DND-41 (cell line): Measurements from ENCODE around the gene FAM107B.

Experiments used
- ATAC-seq: fragments of 200-7000 bp; cut with Tn5 transposase; 3 replicates; pipeline ENCODE4 v1.9.1; 2021; ENCODE audit warnings: low read depth; ENCODE audit not compliant: insufficient read depth
- DNase-seq: peaks from one replicate; pipeline ENCODE4 v3.0.0-alpha.2; 2020
- H2AFZ ChIP-seq: 2 replicates; pipeline ENCODE4 v1.6.0; 2012; ENCODE audit warnings: low read depth, low read length
- H3K27ac ChIP-seq: 2 replicates; pipeline ENCODE4 v1.5.1; 2012; ENCODE audit warnings: low read length, inconsistent platforms
- H3K27me3 ChIP-seq: fragments of 200-600 bp; sonication (generic); 2 replicates; pipeline ENCODE4 v1.6.0; 2012; ENCODE audit warnings: low read length, mild to moderate bottlenecking, inconsistent platforms; ENCODE audit not compliant: insufficient read depth, poor library complexity
- H3K36me3 ChIP-seq: 2 replicates; pipeline ENCODE4 v1.5.1; 2012; ENCODE audit warnings: low read length, inconsistent platforms; ENCODE audit not compliant: insufficient read depth
- H3K4me1 ChIP-seq: 2 replicates; pipeline ENCODE4 v1.5.1; 2012; ENCODE audit warnings: mild to moderate bottlenecking, low read length; ENCODE audit not compliant: insufficient read depth
- H3K4me2 ChIP-seq: 2 replicates; pipeline ENCODE4 v1.6.0; 2012; ENCODE audit warnings: mild to moderate bottlenecking, moderate library complexity, low read length, inconsistent platforms; ENCODE audit not compliant: insufficient read depth
- H3K4me3 ChIP-seq, 2 experiments: fragments of 200-600 bp in 1 of 2; shearing (Covaris generic) in 1 of 2; 2 replicates each; pipeline ENCODE4 v1.5.1; 2012 to 2016; ENCODE audit warnings: inconsistent platforms in 2 of 2, low read length in 2 of 2, mild to moderate bottlenecking in 2 of 2, low read depth in 1 of 2, moderate library complexity in 1 of 2
- H3K79me2 ChIP-seq: 2 replicates; pipeline ENCODE4 v1.6.0; 2012; ENCODE audit warnings: low read length, inconsistent platforms; ENCODE audit not compliant: insufficient read depth
- H3K9ac ChIP-seq: 2 replicates; pipeline ENCODE4 v1.6.0; 2012; ENCODE audit warnings: low read depth, mild to moderate bottlenecking, inconsistent platforms, low read length, moderate library complexity
- H3K9me3 ChIP-seq: 2 replicates; pipeline ENCODE4 v1.5.1; 2012; ENCODE audit warnings: low read length, moderate library complexity, mild to moderate bottlenecking, inconsistent platforms; ENCODE audit not compliant: insufficient read depth, severe bottlenecking
- H4K20me1 ChIP-seq: 2 replicates; pipeline ENCODE4 v1.6.0; 2012; ENCODE audit warnings: low read length; ENCODE audit not compliant: insufficient read depth
- CTCF ChIP-seq: IDR thresholded peaks from 2 replicates; pipeline ENCODE4 v1.5.1; 2012; ENCODE audit warnings: borderline replicate concordance, low read length, moderate library complexity, mild to moderate bottlenecking; ENCODE audit not compliant: poor library complexity, severe bottlenecking; ENCODE audit errors: extremely low read depth
- EZH2 ChIP-seq: IDR thresholded peaks from 3 replicates; pipeline ENCODE4 v1.6.1; 2012; ENCODE audit warnings: borderline replicate concordance, low read depth, mild to moderate bottlenecking, moderate library complexity, low read length, inconsistent platforms; ENCODE audit not compliant: severe bottlenecking

The FAM107B gene

GRCh38 chr10:14598809-14599764, 175.6 kb downstream of the FAM107B start:
- no peak overlapping the region for H3K4me3 ChIP-seq
- H3K27me3 ChIP-seq, result no peaks in the 10 kb centered on the region
- H3K27ac ChIP-seq, result no peak overlapping the region
- no peaks in the 10 kb centered on the region for H3K9me3 ChIP-seq
- H3K4me2 ChIP-seq, result no peak overlapping the region
- H3K36me3 ChIP-seq, result no peaks in the 10 kb centered on the region
- no peaks in the 10 kb centered on the region for H3K4me1 ChIP-seq
- TF ChIP-seq CTCF (no peak), EZH2 (no peak)
- H4K20me1 ChIP-seq, result no peaks in the 10 kb centered on the region
- DNase-seq, result no peak
- H2AFZ ChIP-seq, result no peak overlapping the region
- H3K79me2 ChIP-seq, result no peaks in the 10 kb centered on the region
- no peak for ATAC-seq
- no peak overlapping the region for H3K9ac ChIP-seq

DNA sequence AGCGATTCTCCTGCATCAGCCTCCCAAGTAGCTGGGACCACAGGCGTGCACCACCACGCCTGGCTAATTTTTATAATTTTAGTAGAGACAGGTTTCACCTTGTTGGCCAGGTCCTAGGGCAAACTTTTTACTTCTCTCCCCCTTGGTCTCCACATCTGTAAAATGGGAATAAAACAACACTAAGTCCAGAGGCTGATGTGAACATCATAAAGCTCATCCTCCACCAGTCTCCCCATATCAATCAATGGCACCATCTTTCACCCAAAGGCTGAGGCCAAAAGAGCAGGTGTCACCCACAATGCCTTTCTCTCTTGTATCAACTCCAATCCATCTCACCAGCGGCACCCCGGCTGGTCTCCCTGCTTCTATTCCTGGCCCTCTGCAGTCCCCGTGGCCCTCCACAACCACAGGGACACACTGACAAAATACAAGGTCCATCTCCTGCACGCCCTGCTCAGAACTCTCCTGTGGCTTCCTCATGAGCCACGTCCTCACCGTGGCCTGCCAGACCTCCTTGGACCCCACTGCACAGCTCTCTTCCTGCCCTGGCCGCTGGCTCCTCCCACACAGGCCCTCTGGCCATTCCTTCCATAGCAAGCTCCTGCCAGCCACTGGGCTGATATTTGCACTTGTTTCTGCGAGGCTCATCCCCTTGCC, 179.0 kb downstream of the FAM107B start:
- ATAC-seq (no peak), DNase-seq (no peak)
- no peak overlapping the region for H3K27ac ChIP-seq
- H2AFZ ChIP-seq, result no peak overlapping the region
- no peak overlapping the region for H3K4me2 ChIP-seq
- no peaks in the 10 kb centered on the region for H3K36me3 ChIP-seq
- no peaks in the 10 kb centered on the region for H4K20me1 ChIP-seq
- H3K4me1 ChIP-seq, result no peaks in the 10 kb centered on the region
- no peak overlapping the region for H3K4me3 ChIP-seq
- no peaks in the 10 kb centered on the region for H3K27me3 ChIP-seq
- no peak for TF ChIP-seq EZH2
- no peak for TF ChIP-seq CTCF
- H3K9me3 ChIP-seq, result no peaks in the 10 kb centered on the region
- H3K79me2 ChIP-seq, result no peaks in the 10 kb centered on the region
- no peak overlapping the region for H3K9ac ChIP-seq

GRCh38 chr10:14594878-14595525, 179.7 kb downstream of the FAM107B start:
- H3K9me3 ChIP-seq, result no peaks in the 10 kb centered on the region
- no peaks in the 10 kb centered on the region for H3K36me3 ChIP-seq
- H4K20me1 ChIP-seq, result no peaks in the 10 kb centered on the region
- H3K4me1 ChIP-seq, result no peaks in the 10 kb centered on the region
- TF ChIP-seq CTCF, result no peak
- no peak for TF ChIP-seq EZH2
- no peak overlapping the region for H2AFZ ChIP-seq
- H3K4me3 ChIP-seq, result no peak overlapping the region
- no peak overlapping the region for H3K27ac ChIP-seq
- no peaks in the 10 kb centered on the region for H3K79me2 ChIP-seq
- H3K4me2 ChIP-seq, result no peak overlapping the region
- DNase-seq (no peak), ATAC-seq (no peak)
- no peaks in the 10 kb centered on the region for H3K27me3 ChIP-seq
- H3K9ac ChIP-seq, result no peak overlapping the region
